NB4 (cell line): ENCODE results near the gene CORO2A.
A peak's percentile ranks its signal among the peaks of the same experiment; 100 is the strongest.

Experiments
- DNase-seq: peaks from one replicate; pipeline ENCODE4 v3.0.0; 2010; ENCODE audit warnings: low read depth
- H3K4me3 ChIP-seq: one replicate; pipeline ENCODE4 v1.5.1; 2011; ENCODE audit warnings: mild to moderate bottlenecking, low read depth, low read length, moderate library complexity
- MAX ChIP-seq: IDR thresholded peaks from 2 replicates; pipeline ENCODE4 v1.6.1; 2011; ENCODE audit warnings: low read depth, low read length
- MYC ChIP-seq: IDR thresholded peaks from 2 replicates; pipeline ENCODE4 v1.6.1; 2011; ENCODE audit warnings: low read depth, low read length
- POLR2A ChIP-seq: IDR thresholded peaks from 2 replicates; pipeline ENCODE4 v1.6.1; 2011; ENCODE audit warnings: mild to moderate bottlenecking; ENCODE audit not compliant: insufficient read length; ENCODE audit errors: extremely low read depth
- TF ChIP-seq, protein P1 (sequence below): IDR thresholded peaks from one replicate; pipeline ENCODE4 v1.5.1; 2012; ENCODE audit warnings: low read depth, low read length

CORO2A gene

DNA sequence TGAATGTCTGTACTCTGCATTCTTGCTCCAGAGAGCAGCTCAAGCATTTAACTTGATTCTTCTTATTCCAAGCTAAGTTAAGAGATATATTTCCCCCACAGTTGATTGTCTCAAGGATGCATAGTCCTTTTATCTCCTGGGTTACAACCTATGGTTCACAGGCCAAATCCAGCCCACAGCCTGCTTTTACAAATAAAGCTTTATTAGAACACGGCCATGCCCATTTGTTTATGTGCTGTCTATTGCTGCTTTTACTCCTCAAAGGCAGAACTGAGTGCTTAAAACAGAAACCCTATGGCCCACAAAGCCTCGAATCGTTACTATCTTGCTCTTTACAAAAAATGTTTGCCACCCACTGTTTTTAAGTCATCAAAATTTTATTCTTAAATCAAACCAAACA lies 37.2 kb upstream of the CORO2A start:
- no peak for TF ChIP-seq POLR2A
- TF ChIP-seq MAX = no peak
- TF ChIP-seq, protein P1, sequence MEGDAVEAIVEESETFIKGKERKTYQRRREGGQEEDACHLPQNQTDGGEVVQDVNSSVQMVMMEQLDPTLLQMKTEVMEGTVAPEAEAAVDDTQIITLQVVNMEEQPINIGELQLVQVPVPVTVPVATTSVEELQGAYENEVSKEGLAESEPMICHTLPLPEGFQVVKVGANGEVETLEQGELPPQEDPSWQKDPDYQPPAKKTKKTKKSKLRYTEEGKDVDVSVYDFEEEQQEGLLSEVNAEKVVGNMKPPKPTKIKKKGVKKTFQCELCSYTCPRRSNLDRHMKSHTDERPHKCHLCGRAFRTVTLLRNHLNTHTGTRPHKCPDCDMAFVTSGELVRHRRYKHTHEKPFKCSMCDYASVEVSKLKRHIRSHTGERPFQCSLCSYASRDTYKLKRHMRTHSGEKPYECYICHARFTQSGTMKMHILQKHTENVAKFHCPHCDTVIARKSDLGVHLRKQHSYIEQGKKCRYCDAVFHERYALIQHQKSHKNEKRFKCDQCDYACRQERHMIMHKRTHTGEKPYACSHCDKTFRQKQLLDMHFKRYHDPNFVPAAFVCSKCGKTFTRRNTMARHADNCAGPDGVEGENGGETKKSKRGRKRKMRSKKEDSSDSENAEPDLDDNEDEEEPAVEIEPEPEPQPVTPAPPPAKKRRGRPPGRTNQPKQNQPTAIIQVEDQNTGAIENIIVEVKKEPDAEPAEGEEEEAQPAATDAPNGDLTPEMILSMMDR = no peak
- no peak for TF ChIP-seq MYC
- DNase-seq = no peak
- no peak overlapping the region for H3K4me3 ChIP-seq

DNA sequence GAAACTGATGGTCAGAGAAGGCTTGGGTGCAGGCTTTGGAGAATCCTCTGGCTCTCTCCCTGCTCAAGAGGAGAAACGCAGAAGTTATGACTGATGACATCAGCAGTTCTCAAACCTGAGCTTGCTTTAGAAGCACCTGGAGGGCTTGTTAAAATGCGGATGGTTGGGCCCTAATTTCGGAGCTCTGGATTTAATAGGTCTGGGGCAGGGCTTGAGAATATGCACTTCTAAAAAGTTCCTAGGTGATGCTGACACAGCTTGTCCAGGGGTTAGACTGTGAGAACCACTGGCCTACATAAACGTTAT lies 36.6 kb upstream of the CORO2A start:
- DNase-seq = no peak
- H3K4me3 ChIP-seq = no peak overlapping the region
- TF ChIP-seq MAX (no peak), MYC (no peak), POLR2A (no peak)
- TF ChIP-seq, protein P1 = no peak

GRCh38 chr9:98228392-98229089 lies 36.1 kb upstream of the CORO2A start:
- H3K4me3 ChIP-seq = no peak overlapping the region
- DNase-seq = peak; percentile 29
- TF ChIP-seq, protein P1 = no peak
- TF ChIP-seq MYC (no peak), MAX (no peak), POLR2A (no peak)

GRCh38 chr9:98227883-98228282 lies 35.4 kb upstream of the CORO2A start:
- DNase-seq = no peak
- no peak overlapping the region for H3K4me3 ChIP-seq
- TF ChIP-seq POLR2A = no peak
- no peak for TF ChIP-seq MYC
- TF ChIP-seq MAX = no peak
- TF ChIP-seq, protein P1 = no peak

DNA sequence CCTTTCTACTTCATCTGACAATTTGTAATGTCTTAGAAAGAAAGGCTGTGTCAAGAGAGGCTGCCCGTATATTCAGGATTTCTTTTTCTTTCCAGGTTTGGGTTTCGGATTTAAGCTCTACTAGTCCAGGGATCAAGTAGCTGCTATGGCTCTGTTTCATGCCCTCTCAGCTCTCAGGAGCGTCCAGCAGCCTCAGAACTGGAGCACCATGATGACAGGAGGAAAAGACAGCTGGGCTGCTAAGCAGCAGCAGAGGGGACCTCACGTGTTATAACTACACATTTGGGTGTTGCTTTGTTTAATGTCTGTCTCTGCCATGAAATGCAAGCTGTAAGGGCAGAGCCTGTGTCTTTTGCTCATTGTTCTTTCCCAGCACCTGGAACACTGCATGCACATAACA lies 34.5 kb upstream of the CORO2A start:
- no peak overlapping the region for H3K4me3 ChIP-seq
- TF ChIP-seq POLR2A (no peak), MAX (no peak), MYC (no peak)
- TF ChIP-seq, protein P1 = no peak
- DNase-seq = no peak
